GM18502 (cell line): ENCODE results near the gene YAF2.

Experiments
- ATAC-seq: cut with Tn5 transposase; IDR thresholded peaks from one replicate; pipeline ENCODE4 v1.9.1; 2021; ENCODE audit warnings: mild to moderate bottlenecking; ENCODE audit not compliant: unreplicated experiment, poor library complexity

The YAF2 gene

DNA sequence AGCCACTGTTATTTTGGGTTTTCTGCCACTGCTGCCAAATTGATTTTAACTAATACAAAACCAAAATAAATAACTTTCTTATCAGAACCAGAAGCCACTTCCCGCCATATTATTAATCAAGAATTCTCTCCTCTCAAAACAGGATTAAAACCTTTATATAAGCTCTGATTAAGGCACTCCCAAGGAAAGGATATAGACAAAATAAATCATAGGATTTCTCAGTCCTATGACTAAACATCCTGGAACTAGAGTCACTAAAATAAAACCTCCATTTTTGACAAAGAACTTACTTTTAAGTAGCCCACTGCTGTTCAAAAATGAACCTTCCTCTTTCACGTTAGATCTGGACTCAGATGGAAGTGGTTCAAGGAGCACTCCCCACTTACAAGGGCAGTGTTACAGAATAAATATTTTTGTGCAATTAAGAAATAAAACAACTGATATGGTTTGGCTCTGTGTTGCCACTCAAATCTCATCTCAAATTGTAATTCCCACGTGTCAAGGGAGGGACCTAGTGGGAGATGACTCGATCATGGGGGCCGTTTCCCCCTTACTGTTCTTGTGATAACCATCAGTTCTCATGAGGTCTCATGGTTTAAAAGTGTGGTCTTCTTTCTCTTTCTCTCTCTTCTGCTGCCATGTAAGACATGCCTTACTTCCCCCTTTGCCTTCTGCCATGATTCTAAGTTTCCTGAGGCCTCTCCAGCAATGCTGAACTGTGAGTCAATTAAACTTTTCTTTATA is 119.7 kb downstream of the YAF2 start:
- ATAC-seq: no peak

DNA sequence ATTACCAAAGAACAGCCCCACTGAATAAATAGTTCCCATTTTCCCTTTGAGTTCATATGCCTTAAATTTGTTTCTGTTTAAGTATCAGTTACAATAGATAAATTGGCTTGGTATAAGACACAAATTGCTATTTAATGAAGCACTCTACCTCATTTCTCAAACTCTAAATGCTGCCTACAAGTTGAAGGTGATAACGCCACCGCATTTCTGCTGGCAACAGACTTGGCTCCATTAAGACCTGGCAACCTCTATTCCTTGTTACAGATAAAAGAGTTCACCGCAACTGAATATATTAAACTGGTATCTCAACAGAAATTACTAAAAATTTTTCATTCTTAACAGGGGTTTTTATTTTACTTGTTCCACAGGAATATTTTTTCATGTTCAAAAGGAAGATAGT is 129.0 kb downstream of the YAF2 start:
- no peak for ATAC-seq
